NCI-H2196 (cell line): Measurements from ENCODE around the gene FBXL7.
"Not testable (repeated sequence)": the region's sequence is repeated elsewhere in the genome, so short reads cannot be mapped to it uniquely, and the experiment has no call there.

Source experiments
- DNase-seq: peaks from one replicate; lab custom pipeline; 2025; ENCODE audit not compliant: unreplicated experiment; lab: John Stamatoyannopoulos, UW

The FBXL7 gene

DNA sequence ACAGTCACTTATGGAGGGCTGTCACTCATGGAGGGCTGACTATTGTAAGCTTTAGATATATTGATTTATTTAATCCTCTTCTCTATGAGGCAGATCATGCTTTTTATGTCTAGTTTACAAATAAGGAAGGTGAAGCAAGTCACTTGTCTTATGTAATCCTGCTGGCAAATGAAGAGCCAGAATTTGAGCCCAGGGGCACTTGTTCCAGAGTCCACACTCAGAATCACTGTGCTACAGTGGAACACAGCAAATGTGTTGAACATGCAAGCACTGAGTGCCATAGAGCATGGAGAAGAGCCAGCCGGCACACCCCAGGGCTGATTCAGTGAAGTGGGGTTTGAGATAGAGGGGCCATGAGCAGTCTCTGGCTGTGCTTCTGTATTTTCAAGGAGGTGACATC lies 353.0 kb downstream of the FBXL7 start:
- DNase-seq: no peak

- no peak for DNase-seq
Observed at GRCh38 chr5:15858326-15858725, 358.3 kb downstream of the FBXL7 start.

DNA sequence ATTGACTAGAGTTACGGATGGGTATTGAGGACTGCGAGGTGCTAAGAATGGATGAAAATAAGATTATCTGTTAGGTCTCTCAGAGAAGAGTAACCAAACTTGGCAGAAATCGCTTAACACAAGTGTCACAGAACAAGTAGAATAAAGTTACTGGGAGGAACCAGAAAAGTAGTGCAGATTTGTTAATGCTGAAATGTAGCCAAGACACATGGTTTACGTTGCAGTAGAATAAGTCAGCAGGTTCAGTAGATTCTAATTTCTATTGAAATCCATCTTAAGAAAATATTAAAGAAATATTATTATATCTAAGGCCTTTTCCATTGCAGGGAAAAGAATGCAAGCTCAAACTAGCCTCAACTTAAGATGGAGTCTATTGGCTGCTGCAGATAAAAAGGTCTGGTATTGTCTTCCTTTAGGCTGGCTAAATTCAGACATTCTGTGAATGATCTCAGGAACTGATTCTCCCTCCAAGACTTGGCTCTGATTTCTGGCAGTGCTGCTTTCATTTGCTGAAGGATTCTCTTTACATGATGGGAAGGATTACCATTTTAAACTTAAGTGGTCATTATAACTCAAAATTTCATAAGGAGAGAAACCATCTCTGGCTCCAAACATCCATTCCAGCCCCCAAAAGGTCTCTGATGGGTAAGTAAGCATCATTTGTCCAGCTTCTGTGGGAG lies 364.7 kb downstream of the FBXL7 start:
- DNase-seq: no peak

- not testable (repeated sequence) for DNase-seq
Observed at GRCh38 chr5:15872259-15872658, 372.3 kb downstream of the FBXL7 start.

DNA sequence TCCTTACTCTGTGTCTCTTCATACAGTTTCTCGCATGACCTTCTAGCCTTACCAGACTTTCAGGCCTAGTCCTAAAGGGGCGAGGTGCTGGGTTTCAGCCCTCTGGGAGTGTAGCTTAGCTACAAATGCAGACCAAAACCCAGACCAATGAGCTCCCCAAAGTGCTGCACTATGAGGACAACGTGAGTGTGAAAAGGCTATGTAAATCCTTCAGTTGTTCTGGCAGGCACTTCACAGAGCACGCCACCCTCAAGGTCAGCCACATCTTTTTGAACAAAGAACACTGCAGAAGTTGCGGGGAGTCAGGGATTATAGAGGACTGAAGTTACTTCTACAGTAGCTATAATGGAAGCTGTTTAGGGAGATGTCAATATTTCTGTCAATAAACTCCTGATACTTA lies 377.9 kb downstream of the FBXL7 start:
- DNase-seq: no peak

- DNase-seq: no peak
Observed at GRCh38 chr5:15880201-15880600, 380.2 kb downstream of the FBXL7 start.

DNA sequence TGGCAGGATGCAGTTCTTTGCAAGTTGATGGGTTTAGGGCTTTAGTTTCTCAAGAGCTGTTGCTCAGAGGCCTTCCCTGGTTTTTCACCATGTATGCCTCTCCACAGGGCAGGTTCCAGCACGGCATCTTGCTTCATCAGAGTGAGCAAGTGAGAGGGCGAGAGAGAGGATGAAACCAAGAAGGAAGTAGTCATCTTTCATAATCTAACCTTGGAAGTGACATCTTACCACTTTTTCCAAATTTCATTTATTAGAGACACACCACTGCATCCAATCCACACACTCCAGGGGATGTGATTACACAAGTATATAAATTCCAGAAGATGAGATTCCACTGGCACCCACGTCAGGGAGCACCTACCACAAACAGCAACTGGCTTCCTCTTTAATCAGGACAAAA lies 385.2 kb downstream of the FBXL7 start:
- no peak for DNase-seq

- DNase-seq: no peak
Observed at GRCh38 chr5:15886156-15886555, 386.2 kb downstream of the FBXL7 start.

DNA sequence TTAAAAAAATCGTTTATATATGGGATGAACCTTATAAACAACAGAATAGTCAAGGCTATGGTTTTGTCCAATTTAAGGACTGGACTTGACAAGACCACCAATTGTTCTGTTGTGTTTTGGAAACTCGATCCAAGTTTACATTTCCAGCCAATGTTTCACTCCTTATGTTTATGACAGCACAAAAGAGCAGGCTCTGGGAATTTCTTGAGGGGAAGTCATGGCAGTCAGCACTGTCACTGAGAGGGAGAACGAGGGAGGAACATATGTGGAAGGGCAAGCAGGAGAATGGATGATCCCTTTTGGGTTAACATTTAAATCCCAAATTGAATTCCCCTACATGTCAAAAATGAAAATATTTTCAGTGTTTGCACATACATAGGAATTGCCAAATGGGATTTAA lies 387.1 kb downstream of the FBXL7 start:
- DNase-seq: no peak

- no peak for DNase-seq
Observed at GRCh38 chr5:15889001-15889400, 389.0 kb downstream of the FBXL7 start.

GRCh38 chr5:15893866-15894265 lies 393.9 kb downstream of the FBXL7 start:
- no peak for DNase-seq

DNA sequence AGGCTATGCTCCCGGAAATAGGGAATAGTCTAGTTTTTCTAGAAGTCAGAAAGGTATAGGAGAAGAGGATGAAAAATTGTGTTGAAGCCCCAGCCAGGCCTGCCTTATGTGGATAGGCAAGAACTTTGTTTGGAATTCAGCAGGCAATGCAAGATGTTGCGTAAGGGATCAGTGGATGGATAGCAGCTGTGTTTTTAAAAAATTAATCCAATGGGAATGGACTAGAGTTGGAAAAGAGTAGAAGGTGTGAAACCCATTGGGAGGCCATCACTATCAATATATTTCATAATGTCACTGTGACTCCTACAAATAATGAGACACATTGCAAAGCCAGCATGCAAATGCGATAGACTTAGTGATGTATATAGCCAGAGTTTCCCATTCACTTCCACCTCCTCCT lies 397.7 kb downstream of the FBXL7 start:
- DNase-seq: no peak

- no peak for DNase-seq
Observed at GRCh38 chr5:15898641-15899040, 398.7 kb downstream of the FBXL7 start.

- no peak for DNase-seq
Observed at GRCh38 chr5:15899481-15899880, 399.5 kb downstream of the FBXL7 start.

DNA sequence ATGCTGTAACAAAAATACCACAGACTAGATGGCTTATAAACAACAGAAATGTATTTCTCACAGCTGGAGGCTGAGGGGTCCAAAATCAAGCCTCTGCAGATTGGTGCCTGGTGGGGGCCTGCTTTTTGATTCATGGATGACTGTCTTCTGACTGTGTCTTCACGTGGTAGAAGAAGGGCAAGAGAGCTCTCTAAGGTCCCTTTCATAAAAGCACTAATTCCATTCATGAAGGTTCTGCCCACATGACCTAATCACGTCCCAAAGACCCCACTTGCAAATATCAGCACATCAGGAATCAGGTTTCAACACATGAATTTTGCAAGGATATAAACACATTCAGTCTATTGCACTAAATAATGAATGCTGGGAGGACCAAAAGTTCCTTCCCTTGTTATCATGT lies 401.2 kb downstream of the FBXL7 start:
- no peak for DNase-seq

GRCh38 chr5:15902066-15902465 lies 402.1 kb downstream of the FBXL7 start:
- DNase-seq: no peak

- no peak for DNase-seq
Observed at GRCh38 chr5:15904899-15905830, 405.2 kb downstream of the FBXL7 start.

DNA sequence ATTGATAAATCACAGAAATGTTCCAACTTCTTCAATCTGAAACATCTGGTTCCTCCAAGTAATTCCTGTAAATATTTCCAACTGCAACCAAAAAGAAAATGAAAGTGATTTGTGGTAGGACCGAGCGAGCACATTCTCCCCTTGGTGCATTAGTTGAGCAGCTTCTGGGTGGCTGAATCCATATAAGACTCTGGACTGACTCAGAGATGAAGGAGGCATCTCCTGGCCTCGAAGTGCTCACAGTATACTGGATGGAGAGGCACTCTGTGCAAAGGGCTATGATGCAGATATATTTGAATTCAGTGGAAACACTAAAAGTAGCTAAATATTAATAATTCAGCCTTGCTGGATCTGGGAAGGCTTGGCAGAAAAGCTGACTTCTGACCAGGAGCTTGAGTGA lies 414.7 kb downstream of the FBXL7 start:
- no peak for DNase-seq

GRCh38 chr5:15926586-15926985 lies 426.6 kb downstream of the FBXL7 start:
- DNase-seq: no peak

DNA sequence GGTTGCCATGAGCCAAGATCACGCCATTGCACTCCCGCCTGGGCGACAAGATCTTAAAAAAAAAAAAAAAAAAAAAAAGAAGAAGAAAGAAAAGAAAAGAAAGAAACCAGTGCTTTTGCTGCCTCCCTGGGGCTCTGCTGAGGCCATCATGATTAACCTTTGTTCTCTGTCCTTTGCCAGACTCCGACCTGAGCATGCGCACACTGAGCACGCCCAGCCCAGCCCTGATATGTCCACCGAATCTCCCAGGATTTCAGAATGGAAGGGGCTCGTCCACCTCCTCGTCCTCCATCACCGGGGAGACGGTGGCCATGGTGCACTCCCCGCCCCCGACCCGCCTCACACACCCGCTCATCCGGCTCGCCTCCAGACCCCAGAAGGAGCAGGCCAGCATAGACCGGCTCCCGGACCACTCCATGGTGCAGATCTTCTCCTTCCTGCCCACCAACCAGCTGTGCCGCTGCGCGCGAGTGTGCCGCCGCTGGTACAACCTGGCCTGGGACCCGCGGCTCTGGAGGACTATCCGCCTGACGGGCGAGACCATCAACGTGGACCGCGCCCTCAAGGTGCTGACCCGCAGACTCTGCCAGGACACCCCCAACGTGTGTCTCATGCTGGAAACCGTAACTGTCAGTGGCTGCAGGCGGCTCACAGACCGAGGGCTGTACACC lies 427.9 kb downstream of the FBXL7 start:
- DNase-seq: no peak

DNA sequence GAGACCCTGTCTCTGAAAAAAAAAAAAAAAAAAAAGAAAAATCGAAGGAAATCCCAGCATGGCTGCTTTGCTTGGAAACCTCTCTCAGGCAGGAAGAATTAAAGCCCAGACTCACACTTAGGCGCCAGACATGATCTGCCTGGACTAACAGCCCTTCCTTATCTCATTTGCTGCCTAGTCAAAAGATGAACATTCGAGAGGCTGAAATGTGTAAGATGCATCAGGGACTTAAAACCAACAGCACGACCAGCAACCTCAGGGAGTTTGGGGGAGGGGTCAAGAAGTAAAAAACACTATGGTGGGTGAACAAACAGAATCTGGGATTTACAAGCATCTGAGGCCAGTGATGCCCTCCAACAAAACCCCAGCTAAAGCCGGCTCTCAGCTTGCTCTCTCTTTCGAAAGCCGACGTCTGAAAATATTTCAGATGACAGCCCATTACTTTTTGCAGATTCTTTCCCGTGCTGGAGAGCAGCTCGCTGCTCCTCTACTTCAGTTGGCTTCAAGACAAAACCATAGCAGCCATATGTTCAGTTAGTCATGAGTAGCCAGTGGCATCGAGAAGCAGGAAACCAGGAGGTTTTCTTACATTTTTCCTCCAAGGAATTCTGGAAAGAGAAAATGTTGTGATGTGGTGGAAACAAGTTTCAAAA lies 429.8 kb downstream of the FBXL7 start:
- no peak for DNase-seq
